ENCODE results near the gene FRMPD4. TPM values are rescaled to one million over a fixed set of nuclear protein-coding genes. Genes with fewer than 3 reads are reported as not detected.

FRMPD4 gene
- total and polyA plus RNA-seq, 10 of the 15 experiments (the other 5 are each of a cell fraction or from before 2014, with no cell fraction given), result not detected

DNA sequence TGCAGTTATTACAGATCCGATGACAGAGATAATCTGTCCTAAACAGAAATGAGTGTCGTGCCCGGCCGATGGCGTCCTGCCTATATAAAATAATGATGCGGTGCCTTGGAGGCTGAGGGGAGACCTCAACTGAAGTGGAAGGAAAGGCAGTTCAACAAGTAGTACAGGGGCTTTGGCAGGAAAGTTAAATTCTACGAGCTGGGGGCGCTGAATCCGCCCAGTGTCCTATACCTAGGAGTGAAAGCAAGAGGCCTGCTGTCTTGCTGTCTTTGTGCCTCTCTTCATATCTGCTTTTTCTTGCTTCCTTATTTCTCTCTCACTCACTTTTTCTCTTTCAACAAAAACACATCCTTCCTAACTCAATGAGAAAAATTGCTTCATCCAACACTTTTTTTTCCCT is 570.8 kb downstream of the FRMPD4 start:
- ATAC-seq (no peak), FAIRE-seq (no peak), DNase-seq (ENCODE audit: low read depth, low spot score) (no peak)
- ChIA-PET SMC1A (ENCODE audit: uncharacterized antibody, unreplicated experiment) (no interaction called here), CTCF (no interaction called here), POLR2A (no interaction called here), RAD21 (ENCODE audit: unreplicated experiment) (no interaction called here)
- 77% methylated on average over 9 of the region's 9 CpGs for WGBS (ENCODE audit: insufficient coverage, insufficient replicate concordance, low lambda C conversion rate, missing lambda C conversion rate)
- Histone ChIP-seq H2AFZ (ENCODE audit: control insufficient read depth, low read depth, low read length) (no peak overlapping the region), H3K9me3 (replicated peaks; ENCODE audit: control insufficient read depth, insufficient read depth, low read length) (no peaks in the 10 kb centered on the region), H3K27me3 (replicated peaks in 1 of 2; ENCODE audit: control insufficient read depth in 2 of 2, insufficient read depth in 2 of 2, low read length in 1 of 2) (peaks cover 0 to 1% of the 10 kb centered on the region in 2 experiments; a peak in 2 of 4 replicates), H3K4me3 (no peak overlapping the region), H3K79me2 (ENCODE audit: control insufficient read depth, insufficient read depth, low read length) (no peaks in the 10 kb centered on the region), H3K4me1 (ENCODE audit: control insufficient read depth, insufficient read depth, low read length) (no peaks in the 10 kb centered on the region), H3K9ac (ENCODE audit: control insufficient read depth, insufficient read depth, low read length) (no peak overlapping the region), H3K36me3 (ENCODE audit: control insufficient read depth in 2 of 2, insufficient read depth in 2 of 2, low read length in 1 of 2) (no peaks in the 10 kb centered on the region), H3K27ac (ENCODE audit: control insufficient read depth, insufficient read depth) (no peak overlapping the region), H3K4me2 (ENCODE audit: control insufficient read depth, insufficient read depth) (no peak overlapping the region), H4K20me1 (ENCODE audit: control insufficient read depth, insufficient read depth) (no peaks in the 10 kb centered on the region)
- no TSS peak for BruUV-seq (replicated peaks)
- intact Hi-C loops (cut with micrococcal nuclease; ENCODE audit: unreplicated experiment), result no loop called here
- in situ Hi-C loops (cut with MboI), result no loop called here
- TF ChIP-seq ZNF274 (IDR thresholded peaks at IDR 0.05; ENCODE audit: insufficient read depth, insufficient read length) (no peak), NR2C2 (IDR thresholded peaks at IDR 0.05; ENCODE audit: borderline replicate concordance, control insufficient read depth, insufficient read length, low read depth) (no peak), BACH1 (IDR thresholded peaks at IDR 0.05; ENCODE audit: borderline replicate concordance) (no peak), IRF4 (IDR thresholded peaks at IDR 0.05; ENCODE audit: low read depth, low read length) (no peak), TCF7 (IDR thresholded peaks at IDR 0.05; ENCODE audit: borderline replicate concordance) (no peak), ZNF24 (IDR thresholded peaks at IDR 0.05) (no peak), TCF3 (IDR thresholded peaks at IDR 0.05; ENCODE audit: borderline replicate concordance, insufficient read depth, low read depth, low read length) (no peak), SMC3 (IDR thresholded peaks at IDR 0.05; ENCODE audit: borderline replicate concordance, low read length) (no peak), SMAD5 (IDR thresholded peaks at IDR 0.05; ENCODE audit: low read depth) (no peak), HDGF (IDR thresholded peaks at IDR 0.05) (no peak), ZNF622 (IDR thresholded peaks at IDR 0.05) (no peak), RAD51 (IDR thresholded peaks at IDR 0.05) (no peak), NFYA (IDR thresholded peaks at IDR 0.05; ENCODE audit: borderline replicate concordance, low read depth, low read length) (no peak)
- TF ChIP-seq, protein P1, sequence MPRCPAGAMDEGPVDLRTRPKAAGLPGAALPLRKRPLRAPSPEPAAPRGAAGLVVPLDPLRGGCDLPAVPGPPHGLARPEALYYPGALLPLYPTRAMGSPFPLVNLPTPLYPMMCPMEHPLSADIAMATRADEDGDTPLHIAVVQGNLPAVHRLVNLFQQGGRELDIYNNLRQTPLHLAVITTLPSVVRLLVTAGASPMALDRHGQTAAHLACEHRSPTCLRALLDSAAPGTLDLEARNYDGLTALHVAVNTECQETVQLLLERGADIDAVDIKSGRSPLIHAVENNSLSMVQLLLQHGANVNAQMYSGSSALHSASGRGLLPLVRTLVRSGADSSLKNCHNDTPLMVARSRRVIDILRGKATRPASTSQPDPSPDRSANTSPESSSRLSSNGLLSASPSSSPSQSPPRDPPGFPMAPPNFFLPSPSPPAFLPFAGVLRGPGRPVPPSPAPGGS (IDR thresholded peaks at IDR 0.05; ENCODE audit: borderline replicate concordance, insufficient read depth, low read depth, low read length, poor library complexity, severe bottlenecking), result no peak

Measured in GM12878 (cell line).